Measurements from ENCODE around the gene DCAF6.
"Not testable (repeated sequence)": the region's sequence is repeated elsewhere in the genome, so short reads cannot be mapped to it uniquely, and the experiment has no call there.

The DCAF6 gene

DNA sequence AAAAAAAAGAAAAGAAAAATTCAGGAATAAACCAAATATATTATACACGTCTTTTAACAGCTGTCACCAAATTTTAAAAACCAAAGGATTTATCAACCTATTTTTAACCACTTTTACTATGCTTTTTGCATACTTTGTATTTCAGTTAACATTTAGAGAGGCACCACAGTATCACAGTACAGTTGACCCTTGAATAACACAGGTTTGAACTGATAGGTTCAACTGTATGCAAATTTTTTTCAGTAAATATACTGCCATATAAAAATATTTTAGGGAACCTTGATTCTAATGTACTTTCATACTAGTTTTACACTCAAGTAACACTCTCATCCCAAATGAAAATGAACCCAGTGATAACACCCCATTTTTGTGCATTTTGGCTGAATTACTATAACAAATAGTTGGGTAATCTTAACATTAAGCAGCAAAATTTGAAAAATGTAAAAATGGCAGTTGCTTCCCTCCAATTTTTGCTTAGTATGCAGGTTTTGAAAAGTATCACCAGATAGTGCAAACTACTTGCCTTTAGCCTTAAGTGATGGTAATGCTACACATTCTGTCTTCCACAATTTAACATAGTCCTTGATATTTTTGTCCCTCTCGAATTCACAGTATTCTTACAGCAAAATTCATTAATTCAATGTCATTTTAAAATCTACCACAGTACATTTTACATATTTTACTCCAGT, 11.8 kb upstream of the DCAF6 start:
- no peak for DNase-seq

DNA sequence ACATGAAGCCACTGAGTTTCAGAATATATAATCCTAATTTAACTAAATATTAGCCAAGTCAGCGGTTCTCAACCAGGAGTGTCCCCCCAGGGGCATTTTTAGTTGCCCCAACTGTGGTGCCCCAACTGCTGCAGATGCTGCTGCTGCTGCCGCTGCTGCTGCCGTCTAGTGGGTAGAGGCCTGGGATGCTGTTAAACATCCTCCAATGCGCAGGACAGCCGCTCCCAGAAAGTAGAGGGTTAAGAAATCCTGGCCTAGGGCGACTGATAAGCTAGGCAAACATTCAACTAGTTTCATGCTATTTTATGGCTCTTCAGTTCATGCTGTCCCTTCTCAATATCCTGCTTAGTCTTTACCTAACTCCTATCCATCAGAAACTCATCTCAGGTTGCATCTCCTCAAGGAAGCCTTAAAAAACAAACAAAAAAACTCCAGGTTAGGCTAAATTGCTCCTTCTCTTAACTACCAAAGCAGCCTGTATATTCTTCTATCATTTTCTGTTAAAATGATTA, 9.9 kb upstream of the DCAF6 start:
- DNase-seq, result no peak

DNA sequence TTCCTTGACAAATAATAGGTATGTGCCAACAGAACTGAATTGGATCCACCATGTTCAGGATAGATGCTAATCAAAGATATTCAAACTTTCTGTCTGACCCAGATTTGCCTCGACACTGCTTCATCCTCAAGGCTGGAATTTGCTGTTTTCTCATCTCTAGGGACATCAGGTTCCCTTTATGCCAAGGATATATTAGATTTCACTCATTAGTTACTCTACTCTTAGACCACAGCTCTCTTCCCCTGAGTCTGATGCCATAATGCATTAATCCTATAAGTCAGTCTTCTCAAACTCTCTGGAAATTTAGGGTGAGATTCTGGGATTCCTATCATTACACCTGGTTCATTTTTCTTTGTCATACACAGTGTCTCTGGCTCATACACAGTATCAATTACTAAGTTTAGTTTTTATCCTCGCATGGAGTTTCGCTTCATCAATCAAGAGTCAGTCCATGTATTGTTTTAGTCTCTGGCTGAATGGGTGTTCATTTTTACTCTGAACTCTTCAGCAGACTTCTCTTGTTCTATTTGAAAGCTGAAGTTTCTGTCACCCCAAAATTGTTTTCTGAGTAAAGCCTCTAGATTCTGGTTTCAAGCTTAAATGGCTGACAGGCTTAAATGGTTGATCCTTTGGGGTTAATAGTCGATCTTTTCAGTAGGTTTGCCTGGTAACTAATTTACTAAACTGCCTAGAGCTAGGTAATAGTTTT, 9.3 kb upstream of the DCAF6 start:
- no peak for DNase-seq

DNA sequence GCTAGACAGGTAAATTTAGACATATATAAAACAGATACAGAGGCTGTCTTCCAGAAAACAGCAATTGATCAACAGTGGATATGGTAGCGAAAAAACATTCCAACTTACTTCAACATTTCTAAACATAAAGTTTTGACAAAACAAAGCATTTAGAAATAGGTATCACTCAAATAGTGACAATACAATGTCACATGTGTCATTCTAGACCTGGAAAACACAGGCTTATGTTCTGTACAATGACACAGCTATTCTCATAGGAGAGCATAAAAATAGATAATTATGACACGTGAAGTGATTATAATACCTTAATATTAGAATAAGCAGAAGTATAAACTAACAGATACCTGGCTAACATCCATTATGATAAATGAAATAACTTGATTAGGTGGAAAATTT, 8.0 kb upstream of the DCAF6 start:
- no peak for DNase-seq

DNA sequence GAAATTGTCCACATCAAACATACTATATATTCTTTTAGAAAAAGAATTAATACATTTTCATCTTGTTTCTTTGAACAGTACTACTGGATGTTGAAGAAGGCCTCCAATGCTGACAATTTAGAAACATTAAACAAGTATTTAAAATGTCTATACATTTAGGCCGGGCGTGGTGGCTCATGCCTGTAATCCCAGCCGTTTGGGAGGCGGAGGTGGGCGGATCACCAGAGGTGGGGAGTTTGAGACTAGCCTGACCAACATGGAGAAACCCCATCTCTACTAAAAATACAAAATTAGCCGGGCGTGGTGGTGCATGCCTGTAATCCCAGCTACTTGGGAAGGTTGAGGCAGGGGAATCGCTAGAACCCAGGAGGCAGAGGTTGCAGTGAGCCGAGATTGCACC, 7.6 kb upstream of the DCAF6 start:
- not testable (repeated sequence) for DNase-seq

DNA sequence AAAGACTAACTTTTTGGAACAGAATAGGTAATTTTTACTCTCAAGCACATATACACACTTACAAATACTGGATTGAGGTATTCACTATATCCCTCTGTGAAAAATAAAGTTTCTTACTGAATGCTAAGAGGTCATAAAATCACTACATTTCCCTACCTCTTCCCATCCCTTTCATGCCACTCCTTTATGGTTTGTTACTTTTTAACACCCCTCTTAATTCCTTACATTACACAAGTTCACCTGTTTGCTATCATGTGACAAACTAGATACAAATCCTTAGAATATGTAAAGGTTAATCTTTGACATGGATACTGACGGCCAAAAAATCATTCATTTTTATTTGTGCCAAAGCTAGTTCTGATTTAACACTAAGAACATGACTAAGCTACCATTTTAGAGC, 6.8 kb upstream of the DCAF6 start:
- no peak for DNase-seq

DNA sequence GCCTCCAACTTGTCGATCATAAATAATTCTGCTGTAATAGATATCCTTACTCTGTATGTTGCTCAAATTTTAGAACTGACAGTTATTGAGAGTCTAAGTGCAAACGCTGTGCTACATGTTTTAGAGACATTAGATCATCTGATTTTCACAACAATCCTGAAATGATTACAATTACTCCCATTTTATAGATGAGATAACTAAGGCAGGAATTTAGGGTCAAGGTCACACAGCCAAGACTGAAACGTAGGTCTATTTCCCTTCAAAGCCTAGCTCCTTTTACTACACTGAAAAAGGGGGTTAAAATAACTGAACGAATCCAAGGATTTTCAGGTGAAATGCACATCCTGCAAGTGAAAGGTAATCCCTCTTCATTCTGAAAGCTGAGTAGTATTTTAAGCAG, 2.7 kb upstream of the DCAF6 start:
- no peak for DNase-seq

DNA sequence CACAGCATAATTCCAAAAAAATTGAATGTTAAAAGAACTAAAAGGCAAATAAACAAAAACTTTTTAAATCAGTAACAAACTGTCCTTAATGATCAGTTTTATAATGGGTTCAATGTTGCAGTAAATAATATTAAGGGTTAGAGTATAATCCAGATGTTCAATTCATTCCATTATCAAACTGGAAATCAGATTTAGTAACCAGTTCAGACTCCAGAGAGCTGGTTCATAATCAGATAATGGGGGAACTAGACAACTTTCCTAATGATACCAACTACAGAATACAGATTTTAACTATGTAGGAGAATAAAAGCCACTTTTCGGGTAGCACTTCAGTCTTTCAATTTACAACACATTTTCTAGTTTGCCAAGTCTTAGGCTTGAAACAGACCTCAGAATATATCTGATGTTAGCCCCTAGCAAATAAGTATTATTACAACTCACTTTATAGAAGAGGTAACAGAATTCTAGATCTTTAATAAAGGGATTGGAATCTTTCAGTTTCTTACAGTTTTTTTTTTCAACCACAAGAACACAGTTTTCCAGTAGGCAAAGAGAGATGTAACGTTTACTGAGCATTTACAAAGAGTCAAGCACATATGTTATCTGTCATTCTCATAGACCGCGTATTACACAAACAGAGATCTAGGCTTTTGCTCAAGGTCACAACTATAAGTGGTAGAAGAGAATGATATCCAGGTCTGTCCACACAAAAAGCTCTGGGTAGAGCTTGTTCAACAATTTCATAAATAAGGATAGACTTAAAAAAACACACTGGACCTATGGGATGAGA, 1.9 kb upstream of the DCAF6 start:
- DNase-seq, result no peak

DNA sequence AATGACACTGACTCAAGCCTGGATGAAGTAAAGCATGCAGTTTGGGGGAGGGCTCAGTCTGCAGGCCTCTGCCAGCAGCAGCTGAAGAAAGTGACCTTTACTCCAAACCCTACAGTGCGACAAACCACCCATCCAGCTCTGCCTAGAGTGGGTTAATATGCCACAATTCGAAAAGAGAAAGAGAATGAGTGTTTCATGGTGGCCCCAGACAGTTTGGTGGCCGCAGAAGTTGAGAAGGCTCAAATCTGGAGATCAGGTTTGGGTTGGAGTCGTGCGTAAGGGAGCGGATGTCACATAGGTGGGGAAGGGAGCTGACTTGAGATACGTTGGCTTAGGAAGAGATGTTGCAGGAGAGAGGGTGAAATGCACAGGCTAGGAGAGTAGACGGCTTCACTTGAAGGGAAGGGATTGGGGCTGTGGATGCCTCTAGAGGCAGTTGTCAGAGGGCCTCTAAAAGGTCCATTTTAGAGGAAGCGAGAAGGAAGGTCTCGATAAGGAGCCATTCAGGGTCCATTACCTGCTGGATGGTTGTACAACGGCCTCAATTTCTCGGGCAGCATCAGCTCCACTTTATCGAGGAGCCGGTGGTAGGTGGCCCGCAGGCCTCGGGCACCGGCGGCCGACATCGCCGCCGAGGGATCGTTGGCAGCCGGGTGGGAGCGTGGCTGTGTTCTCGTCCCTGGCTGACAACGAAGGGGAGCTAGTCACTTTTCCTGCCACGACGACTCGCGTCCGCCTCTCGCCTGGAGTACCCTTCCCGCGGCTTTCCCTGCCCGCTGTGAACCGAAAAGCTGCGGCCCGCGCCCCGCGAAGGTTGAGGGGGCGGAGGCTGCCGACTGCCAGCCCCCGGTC, 1.0 kb upstream of the DCAF6 start:
- DNase-seq, result no peak

DNA sequence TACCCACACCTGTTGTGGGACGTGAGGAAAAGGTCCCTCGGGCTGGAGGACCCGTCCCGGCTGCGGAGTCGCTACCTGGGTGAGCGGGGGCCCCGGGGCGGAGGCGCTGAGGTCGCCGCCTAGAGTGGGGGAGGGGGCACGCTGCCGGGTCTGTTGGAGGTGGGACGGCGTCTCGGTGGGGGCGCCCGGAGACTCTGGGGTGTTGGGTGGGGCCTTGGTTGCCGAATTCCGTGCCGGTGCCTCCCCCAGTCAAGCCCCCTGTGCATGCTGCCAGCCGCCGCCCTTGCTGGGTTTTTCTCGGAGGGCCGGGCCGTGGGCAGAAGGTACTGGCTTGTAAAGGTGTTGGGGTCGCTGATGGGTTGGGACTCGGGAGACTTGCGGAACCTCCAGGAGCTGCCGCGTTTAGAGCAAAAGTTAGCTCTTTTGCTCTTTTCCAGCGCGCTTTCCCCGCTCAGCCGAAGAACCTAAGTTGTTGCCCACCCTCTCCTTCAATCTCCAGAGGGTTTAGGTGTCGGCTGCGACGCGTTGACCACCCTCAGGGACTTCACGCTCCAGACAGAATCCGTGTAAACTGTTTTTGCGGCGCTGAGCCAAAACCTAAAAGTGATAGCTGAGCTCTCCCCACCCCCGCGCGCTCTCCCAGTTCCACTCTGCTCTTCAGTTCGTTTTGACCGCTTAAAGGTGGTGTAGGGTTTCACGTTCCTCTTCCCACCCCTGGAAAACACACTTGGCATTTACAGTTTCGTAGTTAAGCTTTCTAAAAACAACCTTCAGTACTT, 636 bp downstream of the DCAF6 start, which contains the start of gene MPC2:
Gene MPC2, minus strand, starts transcription at position 143 of the 779 bp plus-strand sequence. CDS start 1,231 bp downstream, outside the sequence.
- peak; percentile 5 for DNase-seq

DNA sequence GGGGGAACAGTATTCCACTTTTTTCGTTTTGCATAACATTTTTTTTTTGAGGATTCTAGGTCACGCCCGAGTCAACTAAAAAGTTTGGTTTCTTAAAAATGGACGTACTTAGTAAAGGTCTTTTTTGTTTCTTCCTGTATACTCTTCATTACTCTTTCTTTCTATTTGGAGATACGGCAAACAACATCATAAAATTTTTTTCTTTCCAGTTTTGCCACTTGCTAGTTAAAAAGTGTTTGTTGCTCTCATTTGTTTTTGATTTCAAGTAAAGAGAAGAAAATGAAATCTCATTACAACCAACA, 1.2 kb downstream of the DCAF6 start:
- DNase-seq, result no peak

DNA sequence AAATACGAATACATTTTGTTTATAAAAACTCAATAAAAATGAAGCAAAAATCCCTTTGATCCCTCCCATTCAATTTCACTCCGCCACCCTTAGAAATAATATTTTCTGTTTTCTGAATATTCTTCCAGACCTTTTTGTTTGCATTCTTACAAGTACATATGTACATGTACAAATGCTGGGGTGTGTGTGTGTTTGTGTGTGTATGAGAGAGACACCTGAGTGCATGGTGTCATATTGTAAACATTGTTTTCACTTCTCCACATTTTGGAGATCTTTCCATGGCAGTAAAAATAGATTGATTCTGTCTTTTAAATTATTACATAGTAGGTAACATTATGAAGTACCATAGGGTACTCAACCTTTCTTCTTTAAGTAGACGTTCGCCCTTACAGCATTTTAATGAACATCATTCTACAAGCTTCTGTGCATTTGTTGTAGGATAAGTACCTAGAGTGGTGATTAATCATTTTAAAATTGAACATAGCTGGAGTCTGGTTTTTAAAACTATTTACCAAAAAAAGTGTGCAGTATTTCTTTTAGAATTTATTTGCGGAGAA, 1.7 kb downstream of the DCAF6 start:
- DNase-seq, result no peak

DNA sequence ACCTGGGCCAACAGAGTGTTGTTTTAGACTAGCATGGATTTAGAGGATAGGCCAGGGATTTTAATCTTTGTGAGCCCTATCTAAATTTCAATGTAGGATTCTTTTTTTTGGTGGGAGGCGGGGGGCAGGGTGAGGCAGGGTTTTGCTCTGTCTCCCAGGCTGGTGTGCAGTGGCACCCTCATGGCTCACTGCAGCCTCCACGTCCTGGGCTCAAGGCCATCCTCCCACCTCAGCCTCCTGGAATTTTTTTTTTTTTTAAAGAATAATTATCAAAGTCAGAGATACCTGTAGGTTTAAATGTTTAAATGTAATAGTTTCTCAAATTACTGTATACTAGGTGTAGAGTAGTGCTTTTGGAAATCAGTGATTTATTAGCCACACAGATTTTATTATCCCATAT, 3.8 kb downstream of the DCAF6 start:
- DNase-seq, result no peak

DNA sequence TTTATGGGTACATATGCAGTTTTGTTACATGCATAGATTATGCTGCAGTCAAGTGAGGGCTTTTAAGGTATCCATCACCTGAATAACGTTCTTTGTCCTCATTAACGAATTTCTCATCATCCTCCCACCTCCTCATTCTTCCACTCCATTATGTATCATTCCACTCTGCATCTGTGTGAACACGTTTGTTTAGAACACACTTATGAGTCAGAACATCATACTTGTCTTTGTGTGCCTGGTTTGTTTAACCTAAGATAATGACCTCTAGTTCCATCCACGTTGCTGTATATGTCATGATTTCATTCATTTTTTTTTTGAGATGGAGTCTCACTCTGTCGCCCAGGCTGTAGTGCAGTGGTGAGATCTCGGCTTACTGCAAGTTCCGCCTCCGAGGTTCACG, 7.1 kb downstream of the DCAF6 start:
- no peak for DNase-seq

DNA sequence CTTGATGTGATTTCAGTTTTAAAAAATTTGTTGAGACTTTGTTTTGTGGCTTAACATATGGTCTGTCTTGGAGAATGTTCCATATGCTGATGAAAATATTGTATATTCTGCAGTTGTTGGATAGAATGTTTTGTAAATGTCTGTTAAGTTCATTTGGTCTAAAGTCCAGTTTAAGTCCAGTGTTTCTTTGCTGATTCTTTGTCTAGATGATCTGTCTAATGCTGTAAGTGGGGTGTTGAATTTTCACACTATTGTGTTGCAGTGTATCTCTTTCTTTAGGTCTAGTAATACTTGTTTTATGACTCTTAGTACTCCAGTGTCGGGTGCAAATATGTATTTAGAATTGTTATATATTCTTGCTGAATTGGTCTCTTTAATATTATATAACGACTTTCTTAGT, 11.2 kb downstream of the DCAF6 start:
- no peak for DNase-seq

DNA sequence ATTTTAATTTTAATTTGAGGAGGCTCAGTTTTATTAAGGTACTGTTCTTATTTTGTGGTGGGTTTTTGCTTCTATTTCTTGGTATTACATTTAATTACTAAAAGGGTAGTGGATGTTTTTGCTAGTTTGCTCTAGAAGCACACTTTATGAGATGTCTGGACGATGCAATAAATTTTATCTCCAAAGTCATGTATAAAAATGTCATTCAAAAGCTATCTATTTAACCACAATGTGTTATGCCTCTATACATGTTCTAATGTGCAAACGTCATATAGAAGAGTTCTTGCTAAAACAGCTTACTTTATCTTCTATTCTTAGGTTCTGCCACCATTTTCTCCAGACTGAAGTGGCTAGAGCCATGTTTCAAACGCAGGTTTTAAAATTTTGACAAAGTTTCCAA, 13.3 kb downstream of the DCAF6 start:
- no peak for DNase-seq

DNA sequence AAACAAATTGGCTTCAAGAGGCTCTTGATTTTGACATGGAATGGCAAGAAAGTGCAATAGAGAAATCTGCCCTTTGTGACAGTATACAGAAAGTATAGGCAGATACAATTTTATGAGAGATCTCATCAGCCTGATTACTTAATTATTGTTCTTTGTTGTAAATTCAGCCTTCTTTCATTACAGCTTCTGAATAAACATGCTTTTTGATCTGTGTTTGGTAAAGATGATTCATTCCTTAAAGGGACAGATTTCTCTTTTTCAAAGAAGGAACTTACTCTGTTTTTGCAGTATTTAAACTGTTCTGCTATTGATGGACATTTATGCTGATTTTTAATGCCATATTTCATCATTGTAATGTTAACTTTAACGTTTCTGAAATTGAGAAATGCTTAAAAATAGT, 14.1 kb downstream of the DCAF6 start:
- no peak for DNase-seq

DNA sequence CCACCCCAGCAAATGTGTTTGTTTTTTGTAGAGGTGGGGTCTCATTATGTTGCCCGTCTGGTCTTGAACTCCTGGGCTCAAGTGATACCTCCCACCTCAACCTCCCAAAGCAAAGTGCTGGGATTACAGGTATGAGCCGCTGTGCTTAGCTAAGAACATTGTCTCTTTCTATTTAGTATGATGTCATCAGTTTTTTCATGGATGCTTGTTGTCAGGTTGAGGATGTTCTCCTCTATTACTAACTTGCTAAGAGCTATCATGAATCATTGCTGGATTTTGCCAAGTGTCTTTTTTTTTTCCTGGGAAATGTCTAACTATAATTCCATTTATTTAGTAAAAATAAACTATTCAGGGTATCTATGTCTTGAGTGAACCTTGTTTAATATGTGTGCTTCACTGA, 19.4 kb downstream of the DCAF6 start:
- no peak for DNase-seq

DNA sequence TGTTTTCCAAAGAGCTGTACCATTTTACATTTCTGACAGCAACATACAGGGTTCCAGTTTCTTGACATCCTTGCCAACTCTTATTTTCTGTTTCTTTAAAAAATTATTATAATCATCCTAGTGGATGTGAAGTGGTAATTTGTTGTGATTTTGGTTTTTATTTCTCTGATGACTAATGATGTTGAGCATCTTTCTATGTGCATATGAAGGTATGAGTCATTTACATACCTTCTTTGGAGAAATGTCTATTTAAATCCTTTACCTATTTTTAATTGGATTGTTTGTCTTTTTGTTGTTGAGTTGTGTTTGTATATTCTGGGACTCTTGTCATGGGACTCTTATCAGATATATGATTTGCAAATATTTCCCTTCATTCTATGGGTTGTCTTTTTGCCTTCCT, 21.2 kb downstream of the DCAF6 start:
- no peak for DNase-seq

DNA sequence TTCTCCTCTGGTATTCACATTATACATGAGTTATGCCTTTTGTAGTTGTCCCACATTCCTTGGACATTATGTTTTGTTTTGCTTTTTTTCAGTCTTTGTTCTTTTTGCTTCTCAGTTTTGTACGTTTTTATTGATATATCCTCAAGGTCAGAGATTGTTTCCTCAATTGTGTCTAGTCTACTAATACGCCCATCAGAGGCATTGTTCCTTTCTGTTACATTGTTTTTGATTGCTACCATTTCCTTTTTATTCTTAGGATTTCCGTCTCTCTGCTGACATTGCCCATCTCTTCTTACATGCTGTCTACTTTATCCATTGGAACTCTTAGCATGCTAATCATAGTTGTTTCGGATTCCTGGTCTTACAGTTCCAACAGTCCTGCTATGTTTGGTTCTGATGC, 28.2 kb downstream of the DCAF6 start:
- DNase-seq, result no peak

DNA sequence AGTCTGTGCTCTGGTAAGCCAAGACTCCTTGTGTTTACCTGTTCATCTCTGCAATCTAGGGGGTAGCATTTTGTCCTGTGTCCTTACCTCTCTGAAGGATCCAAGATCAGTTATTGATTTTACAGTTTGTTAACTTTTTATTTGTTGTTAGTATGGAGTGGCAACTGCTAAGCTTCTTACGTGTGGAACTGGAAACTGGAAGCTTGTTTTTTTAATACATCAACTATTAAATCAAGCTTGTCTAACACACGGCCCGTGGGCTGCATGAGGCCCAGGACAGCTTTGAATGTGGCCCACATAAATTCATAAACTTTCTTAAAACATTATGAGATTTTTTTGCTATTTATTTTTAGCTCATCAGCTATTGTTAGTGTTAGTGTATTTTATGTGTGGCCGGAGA, 29.6 kb downstream of the DCAF6 start:
- DNase-seq, result no peak

DNA sequence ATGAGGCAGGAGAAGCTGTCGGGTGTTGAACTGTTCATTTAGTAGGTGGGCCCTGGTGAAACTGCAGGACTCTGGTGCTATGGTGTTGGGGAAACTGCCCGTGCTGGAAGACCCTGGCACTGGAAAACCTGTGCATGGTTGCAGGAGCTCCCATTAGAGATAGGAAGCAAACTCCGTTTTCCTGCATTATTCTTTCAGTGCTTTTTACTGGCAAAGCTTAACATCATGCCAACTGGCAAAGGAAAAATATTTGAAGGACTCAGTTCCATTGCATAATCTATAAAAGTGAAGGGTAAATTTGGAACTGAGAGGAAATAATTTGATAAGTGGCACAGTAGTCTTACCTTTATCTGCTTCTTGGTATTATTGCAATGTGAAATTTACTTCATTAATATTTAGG, 32.1 kb downstream of the DCAF6 start:
- DNase-seq, result no peak
